Activated B cell treated with CpG ODN at 0.5 μM for 24 hours (primary cell): ENCODE measurements around the gene TRPC4. TPM values are rescaled to one million over a fixed set of nuclear protein-coding genes. Genes with fewer than 3 reads are reported as not detected.

ENCODE experiments used
- ATAC-seq: fragments of 200-7000 bp; cut with Tn5 transposase; one replicate; pipeline ENCODE4 v1.10.0; 2021; ENCODE audit warnings: low read depth, mild to moderate bottlenecking, moderate library complexity
- CTCF ChIA-PET: fragments of 350-600 bp; sonication (Branson Sonifier 250); formaldehyde crosslinking; loops from one replicate; lab custom pipeline; 2021; ENCODE audit warnings: antibody characterized with exemption; lab: Charles Lee
- POLR2A ChIA-PET: fragments of 350-600 bp; sonication (Branson Sonifier 250); formaldehyde crosslinking; loops from one replicate; lab custom pipeline; 2021; ENCODE audit warnings: antibody characterized with exemption; lab: Charles Lee
- DNase-seq: peaks from one replicate; pipeline ENCODE4 v3.0.0; 2022
- H3K27ac Mint-ChIP-seq: one replicate; pipeline ENCODE4 v1.8.0; 2020; ENCODE audit warnings: mixed read lengths
- H3K27me3 Mint-ChIP-seq: one replicate; pipeline ENCODE4 v1.8.0; 2021; ENCODE audit warnings: mixed read lengths
- H3K36me3 Mint-ChIP-seq: one replicate; pipeline ENCODE4 v1.8.0; 2021; ENCODE audit warnings: low read depth, mixed read lengths
- H3K4me1 Mint-ChIP-seq: one replicate; pipeline ENCODE4 v1.8.0; 2021; ENCODE audit warnings: mixed read lengths
- H3K4me3 Mint-ChIP-seq: one replicate; pipeline ENCODE4 v1.8.0; 2020; ENCODE audit warnings: mild to moderate bottlenecking, mixed read lengths
- H3K9me3 Mint-ChIP-seq: one replicate; pipeline ENCODE4 v1.8.0; 2020; ENCODE audit warnings: mixed read lengths
- CTCF ChIP-seq: fragments of 200-600 bp; IDR thresholded peaks from one replicate; pipeline ENCODE4 v1.8.0; 2022; ENCODE audit warnings: antibody characterized with exemption, mild to moderate bottlenecking
- intact Hi-C: fragments of 100-400 bp; cut with micrococcal nuclease; formaldehyde crosslinking; loops from one replicate; pipeline ENCODE4 v1.15.1; 2024
- total RNA-seq: library from RNA; stranded (reverse); gene quantifications from 2 replicates; pipeline ENCODE4 v1.2.3, GENCODE V29; 2022

The TRPC4 gene
- total RNA-seq, 1 donor from 2014 or later = not detected

GRCh38 chr13:37777676-37778075, 91.9 kb downstream of the TRPC4 start:
- H3K4me1 Mint-ChIP-seq = no peaks in the 10 kb centered on the region
- H3K4me3 Mint-ChIP-seq = no peak overlapping the region
- TF ChIP-seq CTCF = no peak
- H3K27ac Mint-ChIP-seq = no peak overlapping the region
- no peaks in the 10 kb centered on the region for H3K27me3 Mint-ChIP-seq
- CTCF ChIA-PET = no interaction called here
- DNase-seq = no peak
- H3K9me3 Mint-ChIP-seq = no peaks in the 10 kb centered on the region
- intact Hi-C loops = no loop called here
- POLR2A ChIA-PET = no interaction called here
- ATAC-seq = no peak
- H3K36me3 Mint-ChIP-seq = no peaks in the 10 kb centered on the region

DNA sequence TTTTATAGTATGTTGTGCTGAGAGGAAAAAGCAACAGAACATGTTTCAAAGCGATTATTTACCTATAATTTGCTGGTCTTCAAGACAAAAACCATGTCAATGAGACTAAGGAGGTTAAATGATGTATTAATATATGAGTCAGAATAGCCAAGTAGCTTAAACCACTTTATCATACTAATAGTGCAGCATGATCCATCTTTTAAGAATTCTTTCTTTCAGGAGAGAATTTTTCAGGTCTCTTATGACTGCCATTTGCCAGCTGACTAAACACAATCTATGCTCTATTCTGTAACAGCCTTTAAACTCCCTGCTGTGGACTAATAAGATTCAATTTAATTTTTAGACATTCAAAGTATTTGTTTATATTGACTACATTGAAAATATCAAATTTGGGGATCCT, 93.7 kb downstream of the TRPC4 start:
- Mint-ChIP-seq H3K27ac (no peak overlapping the region), H3K9me3 (no peaks in the 10 kb centered on the region), H3K4me3 (no peak overlapping the region), H3K27me3 (no peaks in the 10 kb centered on the region), H3K4me1 (no peaks in the 10 kb centered on the region), H3K36me3 (no peaks in the 10 kb centered on the region)
- ChIA-PET CTCF (no interaction called here), POLR2A (no interaction called here)
- intact Hi-C loops = no loop called here
- no peak for DNase-seq
- ATAC-seq = no peak
- no peak for TF ChIP-seq CTCF

DNA sequence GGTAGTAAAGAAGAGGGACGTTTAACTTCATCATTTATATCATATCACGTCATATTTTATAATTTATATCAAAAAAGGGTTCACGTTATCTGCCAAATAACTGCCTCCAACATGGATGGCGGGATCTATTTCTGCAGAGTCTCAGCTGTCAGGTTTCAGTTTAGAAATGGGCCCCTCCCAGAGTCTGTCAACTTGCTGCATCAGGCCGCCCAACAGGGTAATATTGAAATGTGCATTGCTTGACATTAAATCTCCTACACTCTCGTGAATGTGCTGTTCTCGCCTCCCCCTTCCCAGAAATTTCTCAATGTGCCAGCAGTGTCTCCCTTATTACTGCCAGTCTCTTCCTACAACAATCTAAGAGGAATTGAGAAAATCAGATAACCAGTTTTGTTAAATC, 96.9 kb downstream of the TRPC4 start:
- Mint-ChIP-seq H3K36me3 (no peaks in the 10 kb centered on the region), H3K27me3 (no peaks in the 10 kb centered on the region), H3K4me1 (no peaks in the 10 kb centered on the region), H3K4me3 (no peak overlapping the region), H3K9me3 (no peaks in the 10 kb centered on the region), H3K27ac (no peak overlapping the region)
- CTCF ChIA-PET = no interaction called here
- ATAC-seq (no peak), DNase-seq (no peak)
- intact Hi-C loops = no loop called here
- POLR2A ChIA-PET = no interaction called here
- TF ChIP-seq CTCF = no peak

- no peaks in the 10 kb centered on the region for H3K27me3 Mint-ChIP-seq
- no peaks in the 10 kb centered on the region for H3K36me3 Mint-ChIP-seq
- H3K4me1 Mint-ChIP-seq = no peaks in the 10 kb centered on the region
- no peak overlapping the region for H3K4me3 Mint-ChIP-seq
- no peak overlapping the region for H3K27ac Mint-ChIP-seq
- ChIA-PET CTCF (interaction anchor here (0.9 kb wide), 1 partner anchor 812 kb away, joined by 3 read pairs; no protein-coding TSS in a partner anchor), POLR2A (no interaction called here)
- ATAC-seq (no peak), DNase-seq (no peak)
- H3K9me3 Mint-ChIP-seq = no peaks in the 10 kb centered on the region
- intact Hi-C loops = no loop called here
- no peak for TF ChIP-seq CTCF
Measured at GRCh38 chr13:37769545-37769944, 100.0 kb downstream of the TRPC4 start.

DNA sequence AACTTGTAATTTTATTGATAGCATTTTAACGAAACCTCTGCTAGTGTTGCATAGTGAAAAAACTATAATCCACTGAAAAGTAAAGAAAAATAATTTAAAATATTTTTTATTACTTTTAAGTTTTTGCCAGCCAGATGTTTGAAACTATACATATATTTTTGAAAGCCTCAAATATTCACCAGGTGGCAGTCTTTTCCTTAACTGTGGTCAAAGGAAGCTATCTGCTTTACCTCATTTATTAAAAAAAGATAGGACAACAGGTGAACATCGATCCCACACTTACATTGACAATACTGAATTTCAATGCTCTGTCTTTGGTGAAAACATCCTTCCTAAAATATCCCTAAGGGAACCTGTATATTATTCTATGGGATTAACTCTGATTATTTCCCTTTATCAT, 100.5 kb downstream of the TRPC4 start:
- intact Hi-C loops = no loop called here

More for the DNA sequence above, 100.5 kb downstream of the TRPC4 start:
- no peaks in the 10 kb centered on the region for H3K9me3 Mint-ChIP-seq
- no peak for DNase-seq
- no peak overlapping the region for H3K27ac Mint-ChIP-seq
- no peak for TF ChIP-seq CTCF
- H3K4me3 Mint-ChIP-seq = no peak overlapping the region
- H3K36me3 Mint-ChIP-seq = no peaks in the 10 kb centered on the region
- no peak for ATAC-seq
- POLR2A ChIA-PET = no interaction called here
- H3K4me1 Mint-ChIP-seq = no peaks in the 10 kb centered on the region
- CTCF ChIA-PET = interaction anchor here (0.9 kb wide), 1 partner anchor 813 kb away, joined by 3 read pairs; no protein-coding TSS in a partner anchor
- no peaks in the 10 kb centered on the region for H3K27me3 Mint-ChIP-seq
